IMR-90 (cell line): ENCODE results near the gene KANK3. TPM values are rescaled to one million over a fixed set of nuclear protein-coding genes. Genes with fewer than 3 reads are reported as not detected.

ENCODE experiments used
- ATAC-seq: fragments of 200-7000 bp; cut with Tn5 transposase; 2 replicates; pipeline ENCODE4 v1.9.1; 2020; ENCODE audit warnings: low read depth, mild to moderate bottlenecking, moderate library complexity
- BruUV-seq: library from RNA; stranded (reverse); fragments of 400-500 nt; replicated peaks from 2 replicates; lab custom pipeline; 2021; lab: Mats Ljungman, UMichigan
- CTCF ChIA-PET: fragments of 300-600 bp; formaldehyde crosslinking; extraction: SDS; loops from one replicate; lab custom pipeline; 2021; ENCODE audit warnings: antibody characterized with exemption; lab: Yijun Ruan, JAX
- POLR2A ChIA-PET: fragments of 300-600 bp; sonication (Branson Sonifier 250); formaldehyde crosslinking; loops from one replicate; lab custom pipeline; 2022; ENCODE audit warnings: antibody characterized with exemption; ENCODE audit not compliant: unreplicated experiment; lab: Charles Lee
- DNase-seq: peaks from one replicate; pipeline ENCODE4 v3.0.0; 2013
- H2AFZ ChIP-seq: replicated peaks from 2 replicates; pipeline ENCODE3; 2013; ENCODE audit warnings: low read length, mild to moderate bottlenecking; ENCODE audit not compliant: poor library complexity
- H2AK5ac ChIP-seq: 2 replicates; pipeline ENCODE4 v1.6.1; 2013; ENCODE audit warnings: low read depth, low read length, inconsistent platforms
- H2AK9ac ChIP-seq: replicated peaks from 2 replicates; pipeline ENCODE3; 2013; ENCODE audit warnings: mild to moderate bottlenecking, low read depth, low read length, moderate library complexity; ENCODE audit not compliant: poor library complexity
- H2BK120ac ChIP-seq: 2 replicates; pipeline ENCODE4 v1.6.1; 2013; ENCODE audit warnings: low read depth, low read length, inconsistent platforms
- H2BK15ac ChIP-seq: 3 replicates; pipeline ENCODE4 v1.6.1; 2013; ENCODE audit warnings: low read depth, low read length, inconsistent platforms
- H2BK20ac ChIP-seq: 2 replicates; pipeline ENCODE4 v1.6.1; 2013; ENCODE audit warnings: low read depth, mild to moderate bottlenecking, inconsistent platforms, low read length, moderate library complexity
- H2BK5ac ChIP-seq: 2 replicates; pipeline ENCODE4 v1.6.1; 2013; ENCODE audit warnings: mild to moderate bottlenecking, low read depth, low read length, inconsistent platforms; ENCODE audit not compliant: poor library complexity, severe bottlenecking
- H3K14ac ChIP-seq: replicated peaks from 2 replicates; pipeline ENCODE4 v1.6.1; 2013; ENCODE audit warnings: low read depth, low read length, inconsistent platforms
- H3K18ac ChIP-seq: 2 replicates; pipeline ENCODE4 v1.6.1; 2013; ENCODE audit warnings: low read depth, low read length, control low read depth
- H3K23ac ChIP-seq: 2 replicates; pipeline ENCODE4 v1.6.1; 2013; ENCODE audit warnings: low read depth, low read length, inconsistent platforms
- H3K27ac ChIP-seq: 2 replicates; pipeline ENCODE4 v1.5.1; 2013; ENCODE audit warnings: mild to moderate bottlenecking, control low read depth, low read length; ENCODE audit not compliant: insufficient read depth
- H3K27me3 ChIP-seq: 2 replicates; pipeline ENCODE4 v1.6.1; 2013; ENCODE audit warnings: low read length; ENCODE audit not compliant: control insufficient read depth, insufficient read depth
- H3K36me3 ChIP-seq: 2 replicates; pipeline ENCODE4 v1.6.1; 2013; ENCODE audit warnings: low read length, mixed read lengths; ENCODE audit not compliant: control insufficient read depth, insufficient read depth
- H3K4ac ChIP-seq: 2 replicates; pipeline ENCODE4 v1.6.1; 2013; ENCODE audit warnings: low read depth, low read length, inconsistent platforms
- H3K4me1 ChIP-seq: 2 replicates; pipeline ENCODE4 v1.6.1; 2013; ENCODE audit warnings: low read length, mixed read lengths; ENCODE audit not compliant: control insufficient read depth, insufficient read depth
- H3K4me2 ChIP-seq: 2 replicates; pipeline ENCODE4 v1.6.1; 2013; ENCODE audit warnings: low read depth, mild to moderate bottlenecking, control low read depth, low read length, moderate library complexity
- H3K4me3 ChIP-seq: 2 replicates; pipeline ENCODE4 v1.5.1; 2013; ENCODE audit warnings: low read depth, mild to moderate bottlenecking, control low read depth, low read length, moderate library complexity; ENCODE audit not compliant: insufficient read depth
- H3K56ac ChIP-seq: 2 replicates; pipeline ENCODE4 v1.6.1; 2013; ENCODE audit warnings: low read length, inconsistent platforms; ENCODE audit not compliant: insufficient read depth; ENCODE audit errors: extremely low read depth
- H3K79me1 ChIP-seq, 2 experiments: 2 replicates each; pipeline ENCODE4 v1.6.1; 2013; ENCODE audit warnings: low read length in 2 of 2, inconsistent platforms in 1 of 2, low read depth in 1 of 2
- H3K9ac ChIP-seq: 2 replicates; pipeline ENCODE4 v1.6.1; 2013; ENCODE audit warnings: low read depth, low read length, control low read depth
- H3K9me1 ChIP-seq: 2 replicates; pipeline ENCODE4 v1.6.1; 2013; ENCODE audit warnings: low read length, inconsistent platforms; ENCODE audit not compliant: insufficient read depth
- H3K9me3 ChIP-seq: 2 replicates; pipeline ENCODE4 v1.6.1; 2013; ENCODE audit warnings: low read length; ENCODE audit not compliant: control insufficient read depth, insufficient read depth
- H4K20me1 ChIP-seq: 2 replicates; pipeline ENCODE4 v1.6.1; 2013; ENCODE audit warnings: low read length, inconsistent platforms; ENCODE audit not compliant: insufficient read depth
- H4K5ac ChIP-seq: 2 replicates; pipeline ENCODE4 v1.6.1; 2013; ENCODE audit warnings: mild to moderate bottlenecking, low read depth, low read length, control low read depth
- H4K8ac ChIP-seq, 2 experiments: 2 replicates each; pipeline ENCODE4 v1.6.1; 2013; ENCODE audit warnings: low read depth in 2 of 2, low read length in 2 of 2, control low read depth in 1 of 2, inconsistent platforms in 1 of 2
- H4K91ac ChIP-seq: 2 replicates; pipeline ENCODE4 v1.6.1; 2013; ENCODE audit warnings: low read depth, low read length, inconsistent platforms; ENCODE audit not compliant: insufficient read depth
- CEBPB ChIP-seq: IDR thresholded peaks from 2 replicates; pipeline ENCODE4 v1.6.1; 2012; ENCODE audit warnings: low read depth, low read length, improper control_type of control experiment
- CHD1 ChIP-seq: IDR thresholded peaks from 2 replicates; pipeline ENCODE4 v1.6.1; 2012; ENCODE audit warnings: low read depth, low read length, improper control_type of control experiment
- FOS ChIP-seq: fragments of 150-350 bp; IDR thresholded peaks from 2 replicates; pipeline ENCODE4 v1.6.1; 2016; ENCODE audit warnings: low read depth, low read length
- MAFK ChIP-seq: IDR thresholded peaks from 2 replicates; pipeline ENCODE4 v1.6.1; 2012; ENCODE audit warnings: low read depth, low read length, improper control_type of control experiment
- MXI1 ChIP-seq: IDR thresholded peaks from 2 replicates; pipeline ENCODE4 v1.6.1; 2012; ENCODE audit warnings: low read depth, mild to moderate bottlenecking, low read length, moderate library complexity, borderline replicate concordance
- NFE2L2 ChIP-seq: fragments of 150-350 bp; IDR thresholded peaks from 2 replicates; pipeline ENCODE4 v1.6.1; 2016; ENCODE audit warnings: low read depth, mild to moderate bottlenecking, low read length
- POLR2A ChIP-seq: IDR thresholded peaks from 2 replicates; pipeline ENCODE4 v1.6.1; 2012; ENCODE audit warnings: mild to moderate bottlenecking, low read depth, low read length
- RAD21 ChIP-seq: IDR thresholded peaks from 2 replicates; pipeline ENCODE4 v1.6.1; 2012; ENCODE audit warnings: low read length, improper control_type of control experiment
- RCOR1 ChIP-seq: IDR thresholded peaks from 2 replicates; pipeline ENCODE4 v1.6.1; 2012; ENCODE audit warnings: mild to moderate bottlenecking, low read length, improper control_type of control experiment; ENCODE audit not compliant: insufficient replicate concordance
- SMC3 ChIP-seq: fragments of 150-350 bp; IDR thresholded peaks from 2 replicates; pipeline ENCODE4 v1.6.1; 2016; ENCODE audit warnings: low read depth, mild to moderate bottlenecking, antibody characterized with exemption, low read length, moderate library complexity
- WGBS, 2 experiments: methylation state at CpG; one replicate each; pipeline versions ENCODE4 v1.1.5 to v1.1.7; 2013; ENCODE audit warnings: missing lambda C conversion rate in 2 of 2; ENCODE audit not compliant: insufficient read length in 1 of 2; ENCODE audit errors: extremely low coverage in 2 of 2; 5-methylcytosine and 5-hydroxymethylcytosine counted together
- dilution Hi-C: fragments of 300-500 bp; cut with HindIII; formaldehyde crosslinking; loops from one replicate; pipeline ENCODE4 v1.14.3; 2018; ENCODE audit warnings: low sequenced_read_pairs; ENCODE audit not compliant: unreplicated experiment
- in situ Hi-C: fragments of 300-500 bp; cut with MboI; formaldehyde crosslinking; loops from 3 replicates; pipeline ENCODE4 v1.14.3; 2019; ENCODE audit warnings: low sequenced_read_pairs, inconsistent platforms, mixed read lengths
- intact Hi-C: fragments of 100-400 bp; cut with micrococcal nuclease; formaldehyde crosslinking; loops from 2 replicates; pipeline ENCODE4 v1.10.0; 2022
- polyA plus RNA-seq, 3 experiments: library from polyadenylated mRNA; depleted of rRNA; stranded (reverse); fragments of >200 nt; gene quantifications; 2 replicates each; pipeline ENCODE4 v1.2.3, GENCODE V29; 2012; ENCODE audit warnings: low replicate concordance in 1 of 3
- total RNA-seq: library from RNA; depleted of rRNA; stranded (reverse); fragments of >200 nt; gene quantifications from 2 replicates; pipeline ENCODE4 v1.2.3, GENCODE V29; 2012
- TF ChIP-seq, protein P1 (sequence below): fragments of 150-350 bp; IDR thresholded peaks from 2 replicates; pipeline ENCODE4 v1.6.1; 2016; ENCODE audit warnings: low read depth, mild to moderate bottlenecking, low read length, moderate library complexity, borderline replicate concordance
- TF ChIP-seq, protein P2 (sequence below): fragments of 150-350 bp; IDR thresholded peaks from 2 replicates; pipeline ENCODE4 v1.6.1; 2017; ENCODE audit warnings: mild to moderate bottlenecking, antibody characterized with exemption, low read length, low read depth
- TF ChIP-seq, protein P3 (sequence below): conservative IDR thresholded peaks from 2 replicates; pipeline ENCODE4 v1.5.1; 2012; ENCODE audit warnings: mild to moderate bottlenecking, low read depth, low read length, improper control_type of control experiment

The KANK3 gene
- total and polyA plus RNA-seq, 2 of the 4 experiments (the other 2 are of a cell fraction) = 0.07 TPM; not detected in 1

DNA sequence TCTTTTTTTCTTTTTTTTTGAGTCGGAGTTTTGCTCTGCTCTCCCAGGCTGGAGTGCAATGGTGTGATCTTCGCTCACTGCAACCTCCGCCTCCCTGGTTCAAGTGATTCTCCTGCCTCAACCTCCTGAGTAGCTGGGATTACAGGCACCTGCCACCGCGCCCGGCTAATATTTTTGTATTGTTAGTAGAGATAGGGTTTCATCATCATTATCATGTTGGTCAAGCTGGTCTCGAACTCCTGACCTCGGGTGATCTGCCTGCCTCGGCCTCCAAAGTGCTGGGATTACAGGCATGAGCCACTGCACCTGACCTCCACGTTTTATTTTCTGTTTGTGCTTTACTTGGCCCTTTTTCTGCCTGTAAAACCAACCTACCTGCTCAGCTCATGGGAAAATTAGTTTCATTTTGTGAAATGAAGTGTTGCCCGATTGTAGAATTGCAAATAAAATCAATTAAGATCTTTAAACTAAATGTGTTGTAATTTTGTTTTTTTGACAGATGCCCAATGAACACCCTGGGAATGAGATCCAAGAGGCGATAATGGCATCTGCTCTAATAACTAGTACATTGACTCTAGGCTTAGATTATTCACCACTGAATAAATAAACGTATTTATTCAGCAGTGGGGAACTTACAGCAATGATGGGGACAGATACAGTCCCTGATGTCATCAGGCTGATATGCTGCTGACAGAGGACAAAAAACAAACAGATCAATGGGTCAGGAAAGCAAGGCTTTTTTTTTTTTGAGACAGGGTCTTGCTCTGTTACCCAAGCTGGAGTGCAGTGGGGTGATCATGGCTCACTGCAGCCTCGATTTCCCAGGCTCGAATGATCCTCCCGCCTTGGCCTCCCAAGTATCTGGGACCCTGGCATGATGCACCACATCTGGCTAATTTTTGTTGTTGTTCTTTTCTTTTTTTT, 44.9 kb upstream of the KANK3 start:
- no peak for TF ChIP-seq CEBPB
- TF ChIP-seq, protein P1, sequence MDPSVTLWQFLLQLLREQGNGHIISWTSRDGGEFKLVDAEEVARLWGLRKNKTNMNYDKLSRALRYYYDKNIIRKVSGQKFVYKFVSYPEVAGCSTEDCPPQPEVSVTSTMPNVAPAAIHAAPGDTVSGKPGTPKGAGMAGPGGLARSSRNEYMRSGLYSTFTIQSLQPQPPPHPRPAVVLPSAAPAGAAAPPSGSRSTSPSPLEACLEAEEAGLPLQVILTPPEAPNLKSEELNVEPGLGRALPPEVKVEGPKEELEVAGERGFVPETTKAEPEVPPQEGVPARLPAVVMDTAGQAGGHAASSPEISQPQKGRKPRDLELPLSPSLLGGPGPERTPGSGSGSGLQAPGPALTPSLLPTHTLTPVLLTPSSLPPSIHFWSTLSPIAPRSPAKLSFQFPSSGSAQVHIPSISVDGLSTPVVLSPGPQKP = no peak
- TF ChIP-seq FOS = no peak
- no peak for TF ChIP-seq NFE2L2
- no peak for TF ChIP-seq POLR2A
- TF ChIP-seq MXI1 = no peak
- TF ChIP-seq, protein P2, sequence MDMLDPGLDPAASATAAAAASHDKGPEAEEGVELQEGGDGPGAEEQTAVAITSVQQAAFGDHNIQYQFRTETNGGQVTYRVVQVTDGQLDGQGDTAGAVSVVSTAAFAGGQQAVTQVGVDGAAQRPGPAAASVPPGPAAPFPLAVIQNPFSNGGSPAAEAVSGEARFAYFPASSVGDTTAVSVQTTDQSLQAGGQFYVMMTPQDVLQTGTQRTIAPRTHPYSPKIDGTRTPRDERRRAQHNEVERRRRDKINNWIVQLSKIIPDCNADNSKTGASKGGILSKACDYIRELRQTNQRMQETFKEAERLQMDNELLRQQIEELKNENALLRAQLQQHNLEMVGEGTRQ = no peak
- no peak for TF ChIP-seq RCOR1
- no peak for TF ChIP-seq SMC3
- no peak for TF ChIP-seq CHD1
- TF ChIP-seq RAD21 = no peak
- no peak for TF ChIP-seq MAFK
- TF ChIP-seq, protein P3, sequence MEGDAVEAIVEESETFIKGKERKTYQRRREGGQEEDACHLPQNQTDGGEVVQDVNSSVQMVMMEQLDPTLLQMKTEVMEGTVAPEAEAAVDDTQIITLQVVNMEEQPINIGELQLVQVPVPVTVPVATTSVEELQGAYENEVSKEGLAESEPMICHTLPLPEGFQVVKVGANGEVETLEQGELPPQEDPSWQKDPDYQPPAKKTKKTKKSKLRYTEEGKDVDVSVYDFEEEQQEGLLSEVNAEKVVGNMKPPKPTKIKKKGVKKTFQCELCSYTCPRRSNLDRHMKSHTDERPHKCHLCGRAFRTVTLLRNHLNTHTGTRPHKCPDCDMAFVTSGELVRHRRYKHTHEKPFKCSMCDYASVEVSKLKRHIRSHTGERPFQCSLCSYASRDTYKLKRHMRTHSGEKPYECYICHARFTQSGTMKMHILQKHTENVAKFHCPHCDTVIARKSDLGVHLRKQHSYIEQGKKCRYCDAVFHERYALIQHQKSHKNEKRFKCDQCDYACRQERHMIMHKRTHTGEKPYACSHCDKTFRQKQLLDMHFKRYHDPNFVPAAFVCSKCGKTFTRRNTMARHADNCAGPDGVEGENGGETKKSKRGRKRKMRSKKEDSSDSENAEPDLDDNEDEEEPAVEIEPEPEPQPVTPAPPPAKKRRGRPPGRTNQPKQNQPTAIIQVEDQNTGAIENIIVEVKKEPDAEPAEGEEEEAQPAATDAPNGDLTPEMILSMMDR = no peak
- Histone ChIP-seq H3K4ac (no peak overlapping the region), H3K56ac (no peak overlapping the region), H2AK5ac (no peak overlapping the region), H2BK5ac (no peak overlapping the region), H4K5ac (no peak overlapping the region), H3K4me1 (peaks cover 9% of the 10 kb centered on the region; the same call in 1 of the 2 replicates), H2BK20ac (no peak overlapping the region), H3K4me3 (no peak overlapping the region), H4K91ac (no peak overlapping the region), H3K14ac (no peak overlapping the region), H3K4me2 (no peak overlapping the region), H2AK9ac (no peak overlapping the region), H4K8ac (no peak overlapping the region), H3K27me3 (no peaks in the 10 kb centered on the region), H3K79me1 (peaks cover 12 to 23% of the 10 kb centered on the region in 2 experiments; a peak in 3 of 4 replicates), H3K36me3 (no peaks in the 10 kb centered on the region), H3K18ac (no peak overlapping the region), H3K23ac (no peak overlapping the region), H3K9me1 (peaks cover 8% of the 10 kb centered on the region), H2BK120ac (no peak overlapping the region), H3K27ac (no peak overlapping the region), H3K9ac (no peak overlapping the region), H3K9me3 (no peaks in the 10 kb centered on the region), H2AFZ (no peak overlapping the region), H2BK15ac (no peak overlapping the region), H4K20me1 (peaks cover 18% of the 10 kb centered on the region)
- dilution Hi-C loops = no loop called here
- ChIA-PET POLR2A (interaction anchor here (0.7 kb wide), 1 partner anchor 181 kb away, joined by 6 read pairs; no protein-coding TSS in a partner anchor), CTCF (no interaction called here)
- no TSS peak for BruUV-seq
- in situ Hi-C loops = no loop called here
- no peak for DNase-seq
- 100% methylated on average over 3 of the region's 16 CpGs; no CpG with 5 or more reads in 1 of the 2 experiments for WGBS, 2 experiments
- intact Hi-C loops = no loop called here
- no peak for ATAC-seq
